Choroid plexus epithelial cell (primary cell): ENCODE measurements around the gene NRG2.

Experiments used
- DNase-seq: peaks from one replicate; pipeline ENCODE4 v3.0.0-alpha.2; 2010; ENCODE audit warnings: low read depth
- H3K4me3 ChIP-seq: 2 replicates; pipeline ENCODE4 v1.5.1; 2011; ENCODE audit warnings: low read depth, mild to moderate bottlenecking, control low read depth, low read length, moderate library complexity
- TF ChIP-seq, protein P1 (sequence below): conservative IDR thresholded peaks from 2 replicates; pipeline ENCODE4 v1.5.1; 2011; ENCODE audit warnings: low read depth, mild to moderate bottlenecking, control low read depth, inconsistent platforms, low read length, moderate library complexity

The NRG2 gene

DNA sequence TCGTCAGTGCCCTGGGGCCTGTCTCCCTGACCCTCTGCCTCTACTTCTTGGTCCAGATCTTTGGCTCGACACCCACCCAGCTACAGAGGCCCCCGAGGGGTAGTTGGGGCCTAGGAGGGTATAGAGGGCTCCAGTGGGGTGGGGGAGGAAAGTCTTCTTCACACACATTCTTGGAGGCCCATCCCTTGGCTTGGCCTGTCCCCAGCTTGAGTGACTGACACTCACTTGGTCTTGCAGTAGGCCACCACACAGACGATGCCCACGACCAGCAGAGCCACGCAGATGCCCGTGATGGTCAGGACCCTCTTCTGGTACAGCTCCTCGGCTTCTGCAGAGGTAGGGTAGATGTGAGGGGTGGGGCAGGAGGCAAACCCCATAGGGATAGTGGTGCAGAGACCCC is 187.6 kb downstream of the NRG2 start:
- H3K4me3 ChIP-seq: no peak overlapping the region
- DNase-seq: no peak
- TF ChIP-seq, protein P1, sequence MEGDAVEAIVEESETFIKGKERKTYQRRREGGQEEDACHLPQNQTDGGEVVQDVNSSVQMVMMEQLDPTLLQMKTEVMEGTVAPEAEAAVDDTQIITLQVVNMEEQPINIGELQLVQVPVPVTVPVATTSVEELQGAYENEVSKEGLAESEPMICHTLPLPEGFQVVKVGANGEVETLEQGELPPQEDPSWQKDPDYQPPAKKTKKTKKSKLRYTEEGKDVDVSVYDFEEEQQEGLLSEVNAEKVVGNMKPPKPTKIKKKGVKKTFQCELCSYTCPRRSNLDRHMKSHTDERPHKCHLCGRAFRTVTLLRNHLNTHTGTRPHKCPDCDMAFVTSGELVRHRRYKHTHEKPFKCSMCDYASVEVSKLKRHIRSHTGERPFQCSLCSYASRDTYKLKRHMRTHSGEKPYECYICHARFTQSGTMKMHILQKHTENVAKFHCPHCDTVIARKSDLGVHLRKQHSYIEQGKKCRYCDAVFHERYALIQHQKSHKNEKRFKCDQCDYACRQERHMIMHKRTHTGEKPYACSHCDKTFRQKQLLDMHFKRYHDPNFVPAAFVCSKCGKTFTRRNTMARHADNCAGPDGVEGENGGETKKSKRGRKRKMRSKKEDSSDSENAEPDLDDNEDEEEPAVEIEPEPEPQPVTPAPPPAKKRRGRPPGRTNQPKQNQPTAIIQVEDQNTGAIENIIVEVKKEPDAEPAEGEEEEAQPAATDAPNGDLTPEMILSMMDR: no peak

DNA sequence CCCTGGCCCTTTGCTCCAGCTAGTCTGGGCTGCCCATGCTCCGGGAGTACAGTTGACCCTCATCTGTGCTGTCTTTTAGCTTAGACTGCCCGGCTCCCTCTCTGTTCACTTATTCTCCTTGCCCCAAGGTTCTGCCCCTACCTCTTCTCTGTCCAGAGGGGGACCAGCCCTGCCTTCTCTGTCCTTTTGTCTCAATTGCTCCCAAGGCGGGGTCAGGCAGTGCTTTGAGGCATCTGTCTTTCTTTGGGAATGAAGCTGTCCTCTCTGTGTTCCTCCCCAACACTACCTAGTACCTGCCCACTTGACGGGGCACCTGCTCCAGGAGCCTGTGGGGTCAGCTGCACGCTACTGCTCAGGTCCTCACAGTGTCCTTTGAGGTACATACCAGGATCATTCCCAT is 188.1 kb downstream of the NRG2 start:
- no peak for DNase-seq
- H3K4me3 ChIP-seq: no peak overlapping the region
- TF ChIP-seq, protein P1: no peak

DNA sequence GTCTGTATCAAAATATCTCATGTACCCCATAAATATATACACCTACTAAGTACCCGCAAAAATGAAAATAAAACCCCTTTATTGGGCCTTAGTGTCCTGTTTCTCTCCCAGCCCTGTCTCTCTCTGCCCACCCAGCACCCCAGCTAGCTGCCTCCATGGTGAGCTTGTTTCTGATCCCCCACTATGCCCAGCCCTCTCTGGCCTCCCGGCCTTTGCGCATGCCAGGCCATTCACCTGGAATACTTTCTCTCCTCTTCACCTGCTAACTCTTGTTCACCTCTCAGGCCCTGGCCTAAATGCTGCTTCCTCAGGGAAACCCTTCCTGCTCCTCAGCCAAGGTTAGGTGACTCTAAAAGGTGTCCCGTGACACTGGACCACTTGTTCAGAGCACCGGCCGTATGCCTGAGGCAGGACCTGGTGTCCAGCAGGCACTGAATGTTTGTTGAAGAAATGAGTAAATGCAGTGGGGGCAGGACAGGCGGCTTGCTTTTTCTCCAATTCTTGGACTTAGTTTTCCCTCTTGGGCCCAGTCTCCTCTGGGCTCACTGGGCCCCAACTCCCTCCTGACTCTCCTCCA is 189.0 kb downstream of the NRG2 start:
- TF ChIP-seq, protein P1: no peak
- H3K4me3 ChIP-seq: no peak overlapping the region
- DNase-seq: no peak

DNA sequence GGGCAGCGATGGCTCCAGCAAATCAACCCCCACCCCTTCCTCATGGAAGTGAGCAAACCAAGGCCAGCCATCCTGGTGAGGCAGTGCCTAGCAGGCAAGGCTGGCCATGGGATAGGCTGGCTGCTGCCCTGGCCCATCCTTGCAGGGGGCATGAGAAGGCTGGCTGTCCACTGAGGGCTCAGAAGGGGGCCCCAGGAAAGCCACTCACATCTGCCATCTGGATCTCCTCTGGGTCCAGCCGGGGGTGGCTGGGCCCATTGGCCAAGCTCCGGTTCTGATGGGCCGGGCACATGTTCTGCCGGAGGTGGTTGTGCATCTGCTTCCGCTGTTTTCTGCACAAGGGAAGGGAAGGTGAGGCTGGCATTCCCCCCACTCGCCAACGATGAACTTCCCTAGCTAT is 190.4 kb downstream of the NRG2 start:
- TF ChIP-seq, protein P1: no peak
- no peak overlapping the region for H3K4me3 ChIP-seq
- no peak for DNase-seq

DNA sequence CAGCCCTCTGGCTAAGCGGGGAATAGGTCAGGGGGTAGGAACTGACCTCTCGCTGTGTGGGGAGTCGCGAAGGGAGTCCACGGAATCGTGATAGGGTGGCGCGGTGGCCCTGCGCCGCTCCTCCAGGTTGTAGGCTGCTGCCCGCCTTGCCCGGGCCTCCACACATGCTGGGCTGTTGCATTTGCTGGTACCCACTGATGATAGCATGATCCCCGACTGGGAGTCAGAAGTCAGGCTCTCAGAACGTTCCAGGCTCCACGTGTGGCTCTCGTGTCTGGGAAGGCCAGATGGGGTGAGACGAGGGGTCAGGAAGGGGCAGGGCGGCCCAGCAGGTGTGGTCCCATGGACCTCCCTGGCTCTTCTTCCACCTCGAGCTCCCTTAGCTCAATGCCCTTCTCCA is 191.5 kb downstream of the NRG2 start:
- TF ChIP-seq, protein P1: no peak
- DNase-seq: no peak
- H3K4me3 ChIP-seq: no peak overlapping the region

DNA sequence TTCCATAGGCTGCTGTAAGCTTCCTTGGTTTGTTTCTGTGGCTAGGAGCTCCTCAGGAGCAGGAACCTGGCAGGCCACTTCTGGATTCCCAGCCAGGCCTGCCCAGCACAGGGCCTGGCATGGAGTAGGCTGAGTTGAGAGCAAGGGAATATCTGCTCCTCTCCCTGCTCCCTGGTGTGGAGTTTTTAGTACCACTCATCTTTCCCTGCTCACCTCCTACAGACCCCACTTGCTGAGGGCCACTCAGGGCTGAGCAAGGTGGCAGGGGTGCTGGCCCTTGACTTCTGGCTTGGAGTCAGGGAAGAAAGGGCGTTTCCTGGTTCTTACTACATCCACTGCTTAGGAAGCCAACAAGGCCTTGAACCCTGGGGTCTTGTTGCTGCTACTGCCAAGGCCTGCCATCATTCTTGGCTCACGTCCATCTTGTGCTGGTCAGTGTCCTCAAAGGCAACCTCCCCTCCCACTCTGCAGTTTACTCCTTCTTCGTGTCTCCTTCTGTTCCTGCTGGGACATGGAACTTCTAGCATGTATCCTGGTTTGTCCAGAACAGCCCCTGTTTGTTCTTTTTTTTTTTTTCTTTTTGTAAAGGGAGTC is 192.6 kb downstream of the NRG2 start:
- TF ChIP-seq, protein P1: no peak
- no peak for DNase-seq
- no peak overlapping the region for H3K4me3 ChIP-seq

DNA sequence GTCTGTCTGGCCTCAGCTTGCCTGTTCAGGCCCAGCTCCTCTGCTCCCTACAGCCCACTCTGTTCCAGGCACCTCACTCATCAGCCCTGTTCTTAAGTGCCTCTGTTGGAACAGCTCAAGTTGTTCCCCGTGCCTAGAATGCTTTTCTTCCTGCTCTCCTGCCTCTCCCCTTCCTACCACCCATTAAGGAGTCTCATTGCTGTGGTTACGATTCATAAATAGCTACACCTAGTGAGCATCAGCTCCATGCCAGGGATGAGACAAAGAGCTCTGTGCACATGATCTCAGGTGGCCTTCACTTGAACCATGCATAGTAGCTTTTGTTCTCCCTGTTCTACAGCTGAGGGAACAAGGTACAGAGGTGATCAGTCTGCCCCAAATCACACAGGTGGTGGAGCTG is 193.2 kb downstream of the NRG2 start:
- DNase-seq: no peak
- TF ChIP-seq, protein P1: no peak
- H3K4me3 ChIP-seq: no peak overlapping the region
